Lower leg skin (tissue), 4 donors: ENCODE results near the gene DUSP9. TPM values are rescaled to one million over a fixed set of nuclear protein-coding genes. Genes with fewer than 3 reads are reported as not detected.

ENCODE experiments used
- DNase-seq, 2 donors: peaks; one replicate each; pipeline ENCODE4 v3.0.0-alpha.2; 2019; ENCODE audit warnings: low spot score in 2 of 2
- H3K4me3 ChIP-seq: fragments of 200-600 bp; sonication (generic); 2 replicates; pipeline ENCODE4 v1.5.1; 2017; ENCODE audit warnings: mild to moderate bottlenecking, low read depth; ENCODE audit not compliant: poor library complexity, severe bottlenecking
- CTCF ChIP-seq, 3 donors: fragments of 450-650 bp; IDR thresholded peaks; one replicate each; pipeline ENCODE4 v1.5.1; 2016; ENCODE audit warnings: antibody characterized with exemption in 3 of 3, mild to moderate bottlenecking in 3 of 3, moderate library complexity in 2 of 3
- POLR2A ChIP-seq, 2 donors: fragments of 450-650 bp; IDR thresholded peaks; one replicate each; pipeline ENCODE4 v1.6.1; 2016 to 2017; ENCODE audit warnings: antibody characterized with exemption in 2 of 2, mild to moderate bottlenecking in 1 of 2, moderate library complexity in 1 of 2
- WGBS, 2 donors: methylation state at CpG; one replicate each; pipeline ENCODE4 v1.1.5; 2018; 5-methylcytosine and 5-hydroxymethylcytosine counted together
- intact Hi-C: fragments of 100-400 bp; cut with DNase I; formaldehyde crosslinking; loops from one replicate; pipeline ENCODE4 v1.15.0; 2023; ENCODE audit warnings: low total_unique reads
- total RNA-seq, 4 donors: library from RNA; depleted of rRNA; stranded (reverse); fragments of >200 nt; gene quantifications; one replicate each; pipeline ENCODE4 v1.1.0, GENCODE V29; 2016

Gene DUSP9
- total RNA-seq, 4 donors from 2014 or later = 0.13 to 0.20 TPM; not detected in 2

GRCh38 chrX:153653556-153653955 lies 6.6 kb downstream of the DUSP9 start:
- intact Hi-C loops = no loop called here
- no peak for DNase-seq
- WGBS, 2 donors = 86 to 93% methylated on average over 2 of the region's 2 CpGs
- H3K4me3 ChIP-seq = no peak overlapping the region
- no peak for TF ChIP-seq CTCF (IDR thresholded peaks at IDR 0.05)
- no peak for TF ChIP-seq POLR2A (IDR thresholded peaks at IDR 0.05)

- WGBS, 2 donors = 78 to 82% methylated on average over 3 to 9 of the region's 9 CpGs
- intact Hi-C loops = no loop called here
- no peak overlapping the region for H3K4me3 ChIP-seq
- no peak for DNase-seq
- TF ChIP-seq CTCF (IDR thresholded peaks at IDR 0.05) (no peak), POLR2A (IDR thresholded peaks at IDR 0.05) (no peak)
Measured at GRCh38 chrX:153657161-153657560, 10.2 kb downstream of the DUSP9 start.

- WGBS, 2 donors = 87 to 89% methylated on average over 3 of the region's 3 CpGs
- no peak for TF ChIP-seq CTCF (IDR thresholded peaks at IDR 0.05)
- no peak for TF ChIP-seq POLR2A (IDR thresholded peaks at IDR 0.05)
- no peak overlapping the region for H3K4me3 ChIP-seq
- intact Hi-C loops = no loop called here
- no peak for DNase-seq
Measured at GRCh38 chrX:153659268-153659667, 12.3 kb downstream of the DUSP9 start.

- DNase-seq = peak in 1 of 2 donors; percentile 88
- TF ChIP-seq POLR2A (IDR thresholded peaks at IDR 0.05) (no peak), CTCF (IDR thresholded peaks at IDR 0.05) (no peak)
- whole genome bisulfite sequencing, 2 donors = 0 to 24% methylated on average over 5 to 29 of the region's 31 CpGs
- no peak overlapping the region for H3K4me3 ChIP-seq
- intact Hi-C loops = loop anchor here (10.0 kb wide), 1 partner anchor 107 kb away; no protein-coding TSS in a partner anchor
Measured at GRCh38 chrX:153662266-153662665, 15.3 kb downstream of the DUSP9 start.

GRCh38 chrX:153665726-153666306 lies 18.8 kb downstream of the DUSP9 start:
- no peak for TF ChIP-seq POLR2A (IDR thresholded peaks at IDR 0.05)
- TF ChIP-seq CTCF (IDR thresholded peaks at IDR 0.05) = no peak
- no peak overlapping the region for H3K4me3 ChIP-seq
- 64 to 70% methylated on average over 6 to 9 of the region's 9 CpGs for WGBS, 2 donors
- peak in 1 of 2 donors; percentile 68 for DNase-seq
- intact Hi-C loops = loop anchor here (10.0 kb wide), 1 partner anchor 111 kb away; no protein-coding TSS in a partner anchor
